LoVo (cell line): ENCODE results near the gene G3BP1.
"Not testable (repeated sequence)": the region's sequence is repeated elsewhere in the genome, so short reads cannot be mapped to it uniquely, and the experiment has no call there.

Source experiments
- DNase-seq: peaks from one replicate; pipeline ENCODE4 v3.0.0-alpha.2; 2016; ENCODE audit warnings: low spot score

The G3BP1 gene

GRCh38 chr5:151771259-151772028 is at the start of gene G3BP1:
Gene G3BP1, plus strand, starts transcription at chr5:151771954. Its CDS starts 14,667 bp downstream, at chr5:151786621.
- peak; percentile 100 for DNase-seq

- DNase-seq, result no peak
These were observed 49.2 kb upstream of the G3BP1 start for GRCh38 chr5:151722546-151722945.

GRCh38 chr5:151724360-151724759 is 47.4 kb upstream of the G3BP1 start:
- no peak for DNase-seq

GRCh38 chr5:151729597-151729996 is 42.2 kb upstream of the G3BP1 start:
- not testable (repeated sequence) for DNase-seq

GRCh38 chr5:151730381-151730780 is 41.4 kb upstream of the G3BP1 start:
- DNase-seq, result no peak

- no peak for DNase-seq
These were observed 38.2 kb upstream of the G3BP1 start for GRCh38 chr5:151733358-151734063.

GRCh38 chr5:151734064-151734408 is 37.7 kb upstream of the G3BP1 start:
- DNase-seq, result no peak

- no peak for DNase-seq
These were observed 36.1 kb upstream of the G3BP1 start for GRCh38 chr5:151735646-151736045.

GRCh38 chr5:151737431-151737830 is 34.3 kb upstream of the G3BP1 start:
- DNase-seq, result no peak

- DNase-seq, result no peak
These were observed 33.5 kb upstream of the G3BP1 start for GRCh38 chr5:151738125-151738848.

- DNase-seq, result no peak
These were observed 32.4 kb upstream of the G3BP1 start for GRCh38 chr5:151739395-151739794.

GRCh38 chr5:151739939-151740335 is 31.8 kb upstream of the G3BP1 start:
- DNase-seq, result no peak

- DNase-seq, result peak; percentile 73
These were observed 31.3 kb upstream of the G3BP1 start for GRCh38 chr5:151740336-151740942.

GRCh38 chr5:151740958-151741373 is 30.8 kb upstream of the G3BP1 start:
- DNase-seq, result no peak

GRCh38 chr5:151741678-151742423 is 29.9 kb upstream of the G3BP1 start:
- DNase-seq, result no peak

GRCh38 chr5:151742870-151743294 is 28.9 kb upstream of the G3BP1 start:
- DNase-seq, result peak; percentile 19

- no peak for DNase-seq
These were observed 28.2 kb upstream of the G3BP1 start for GRCh38 chr5:151743530-151743929.

- peak; percentile 55 for DNase-seq
These were observed 26.6 kb upstream of the G3BP1 start for GRCh38 chr5:151745071-151745705.

GRCh38 chr5:151750121-151750520 is 21.6 kb upstream of the G3BP1 start:
- DNase-seq, result no peak

GRCh38 chr5:151751091-151751490 is 20.7 kb upstream of the G3BP1 start:
- no peak for DNase-seq

GRCh38 chr5:151751593-151751992 is 20.2 kb upstream of the G3BP1 start:
- no peak for DNase-seq
